Activated CD8-positive, alpha-beta T cell treated with anti-CD3 and anti-CD28 coated beads, Interleukin-2, amount 10 ng/mL, durations not matched to agents 7 days and 5 days (primary cell): ENCODE data around the gene TMTC2. TPM values are rescaled to one million over a fixed set of nuclear protein-coding genes. Genes with fewer than 3 reads are reported as not detected.

Source experiments
- ATAC-seq: fragments of 150-1000 bp; cut with Tn5 transposase; one replicate; pipeline ENCODE4 v1.10.0; 2021; ENCODE audit warnings: moderate library complexity
- CTCF ChIA-PET: fragments of 350-600 bp; sonication (Branson Sonifier 250); formaldehyde crosslinking; loops from one replicate; lab custom pipeline; 2021; ENCODE audit warnings: antibody characterized with exemption; lab: Charles Lee
- POLR2A ChIA-PET: fragments of 350-600 bp; sonication (Branson Sonifier 250); formaldehyde crosslinking; loops from one replicate; lab custom pipeline; 2021; ENCODE audit warnings: antibody characterized with exemption; lab: Charles Lee
- DNase-seq: peaks from one replicate; pipeline ENCODE4 v3.0.0-alpha.2; 2020
- H3K27ac Mint-ChIP-seq: one replicate; pipeline ENCODE4 v1.8.0; 2021; ENCODE audit warnings: mild to moderate bottlenecking, mixed read lengths
- H3K27me3 Mint-ChIP-seq: one replicate; pipeline ENCODE4 v1.8.0; 2021; ENCODE audit warnings: low read depth, mixed read lengths
- H3K36me3 Mint-ChIP-seq: one replicate; pipeline ENCODE4 v1.8.0; 2021; ENCODE audit warnings: low read depth, mixed read lengths
- H3K4me1 Mint-ChIP-seq: one replicate; pipeline ENCODE4 v1.8.0; 2021; ENCODE audit warnings: low read depth, mixed read lengths
- H3K4me3 Mint-ChIP-seq: one replicate; pipeline ENCODE4 v1.8.0; 2021; ENCODE audit warnings: mild to moderate bottlenecking, mixed read lengths
- H3K9me3 Mint-ChIP-seq: one replicate; pipeline ENCODE4 v1.8.0; 2022; ENCODE audit warnings: mixed read lengths; ENCODE audit not compliant: insufficient read depth
- total RNA-seq, 2 experiments: library from RNA; stranded (reverse); gene quantifications; one replicate each; pipeline ENCODE4 v1.2.3, GENCODE V29; 2021

The TMTC2 gene
- total RNA-seq, 2 experiments from 2014 or later = 1.3 to 1.9 TPM

DNA sequence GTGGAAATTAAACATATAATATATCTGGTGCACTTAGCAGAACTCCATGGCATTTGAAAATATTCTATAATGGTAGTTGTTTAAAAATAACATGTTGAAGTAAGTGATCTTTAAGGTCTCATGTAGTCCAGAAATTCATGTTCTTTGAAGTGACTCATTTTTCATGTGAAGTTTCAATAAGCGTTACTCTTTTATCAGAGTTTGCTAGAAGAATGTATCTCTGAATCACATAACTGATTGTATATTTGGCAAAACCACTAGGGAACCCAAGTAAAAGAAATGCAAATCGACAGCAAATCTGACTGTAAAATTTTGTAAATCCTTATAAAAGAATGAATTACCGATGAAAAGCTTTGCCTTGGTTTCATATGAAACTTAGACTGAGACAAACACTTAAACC lies 463.3 kb downstream of the TMTC2 start:
- H3K4me1 Mint-ChIP-seq = no peaks in the 10 kb centered on the region
- POLR2A ChIA-PET = no interaction called here
- H3K9me3 Mint-ChIP-seq = no peaks in the 10 kb centered on the region
- H3K27me3 Mint-ChIP-seq = no peaks in the 10 kb centered on the region
- DNase-seq (no peak), ATAC-seq (no peak)
- H3K27ac Mint-ChIP-seq = no peak overlapping the region
- CTCF ChIA-PET = no interaction called here
- H3K36me3 Mint-ChIP-seq = no peaks in the 10 kb centered on the region
- no peak overlapping the region for H3K4me3 Mint-ChIP-seq

DNA sequence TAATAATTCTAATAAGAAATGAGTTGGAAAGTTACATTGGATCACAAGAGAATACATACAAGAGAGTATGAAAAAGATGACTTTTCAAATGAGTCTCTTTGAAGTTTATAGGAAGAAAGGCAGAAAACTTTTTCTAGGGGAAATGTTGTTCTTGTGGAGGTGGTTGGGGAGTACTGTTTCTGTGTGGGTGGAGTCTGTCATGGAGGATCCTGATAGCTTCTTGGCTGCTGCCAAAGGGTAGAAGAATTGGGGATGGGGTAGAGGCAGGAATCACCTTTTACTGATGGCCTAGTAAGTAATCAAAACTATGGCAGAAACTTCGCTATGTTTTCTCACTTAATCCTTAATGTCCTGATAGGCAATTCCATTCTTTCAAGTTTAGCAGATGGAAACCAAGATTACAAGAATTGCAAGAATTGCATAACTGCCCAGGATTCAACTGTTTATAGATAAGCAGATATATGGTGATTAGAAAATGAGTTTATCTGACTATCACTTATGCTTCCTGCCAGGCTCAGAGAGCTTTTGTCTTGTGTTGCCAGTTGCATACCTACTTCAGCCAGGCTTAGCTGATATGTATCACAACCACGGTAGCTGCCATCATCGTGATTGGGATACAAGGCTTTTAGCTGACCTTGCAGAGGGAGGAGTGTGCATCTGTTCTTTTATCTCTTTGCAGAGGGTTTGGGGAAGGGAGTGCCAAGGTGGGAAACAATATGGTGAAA lies 463.9 kb downstream of the TMTC2 start:
- ATAC-seq = no peak
- POLR2A ChIA-PET = no interaction called here
- H3K4me3 Mint-ChIP-seq = no peak overlapping the region

DNA sequence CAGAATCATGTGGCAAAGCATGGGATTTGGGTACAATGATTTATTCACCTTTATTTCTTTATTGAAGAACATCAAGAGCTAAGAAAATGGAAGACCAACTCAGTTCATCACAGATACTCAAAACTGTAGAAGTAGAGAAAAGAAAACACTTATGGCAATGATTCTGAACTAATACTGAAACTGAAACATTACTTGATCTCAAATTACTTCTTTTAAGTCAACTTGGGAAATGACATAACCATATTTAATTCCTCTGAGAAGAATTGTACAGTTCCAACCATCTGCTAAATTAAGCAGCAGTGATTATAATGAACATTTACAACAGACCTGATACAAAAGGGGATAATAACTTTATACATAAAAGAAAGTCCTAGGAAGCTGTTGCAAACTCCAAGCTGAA lies 466.5 kb downstream of the TMTC2 start:
- ChIA-PET POLR2A (no interaction called here), CTCF (no interaction called here)
- no peak for DNase-seq
- Mint-ChIP-seq H3K9me3 (no peaks in the 10 kb centered on the region), H3K4me1 (no peaks in the 10 kb centered on the region), H3K4me3 (no peak overlapping the region), H3K27ac (no peak overlapping the region), H3K27me3 (no peaks in the 10 kb centered on the region), H3K36me3 (no peaks in the 10 kb centered on the region)
- no peak for ATAC-seq

More for the DNA sequence above, 463.9 kb downstream of the TMTC2 start:
- Mint-ChIP-seq H3K4me1 (no peaks in the 10 kb centered on the region), H3K9me3 (no peaks in the 10 kb centered on the region), H3K27ac (no peak overlapping the region), H3K36me3 (no peaks in the 10 kb centered on the region), H3K27me3 (no peaks in the 10 kb centered on the region)
- no peak for DNase-seq
- CTCF ChIA-PET = no interaction called here

- Mint-ChIP-seq H3K27ac (no peak overlapping the region), H3K36me3 (no peaks in the 10 kb centered on the region), H3K4me1 (no peaks in the 10 kb centered on the region), H3K4me3 (no peak overlapping the region), H3K9me3 (no peaks in the 10 kb centered on the region), H3K27me3 (no peaks in the 10 kb centered on the region)
- ChIA-PET POLR2A (no interaction called here), CTCF (no interaction called here)
- no peak for DNase-seq
- ATAC-seq = no peak
Measured at GRCh38 chr12:83156815-83157214, 470.1 kb downstream of the TMTC2 start.

- Mint-ChIP-seq H3K27ac (no peak overlapping the region), H3K27me3 (no peaks in the 10 kb centered on the region), H3K9me3 (no peaks in the 10 kb centered on the region), H3K4me3 (no peak overlapping the region), H3K36me3 (no peaks in the 10 kb centered on the region), H3K4me1 (no peaks in the 10 kb centered on the region)
- ChIA-PET CTCF (interaction anchor here (0.8 kb wide), 1 partner anchor 233 kb away, joined by 3 read pairs; no protein-coding TSS in a partner anchor), POLR2A (no interaction called here)
- DNase-seq (no peak), ATAC-seq (no peak)
Measured at GRCh38 chr12:83157604-83158003, 470.9 kb downstream of the TMTC2 start.

GRCh38 chr12:83158613-83159207 lies 472.0 kb downstream of the TMTC2 start:
- no peaks in the 10 kb centered on the region for H3K27me3 Mint-ChIP-seq
- POLR2A ChIA-PET = no interaction called here

DNA sequence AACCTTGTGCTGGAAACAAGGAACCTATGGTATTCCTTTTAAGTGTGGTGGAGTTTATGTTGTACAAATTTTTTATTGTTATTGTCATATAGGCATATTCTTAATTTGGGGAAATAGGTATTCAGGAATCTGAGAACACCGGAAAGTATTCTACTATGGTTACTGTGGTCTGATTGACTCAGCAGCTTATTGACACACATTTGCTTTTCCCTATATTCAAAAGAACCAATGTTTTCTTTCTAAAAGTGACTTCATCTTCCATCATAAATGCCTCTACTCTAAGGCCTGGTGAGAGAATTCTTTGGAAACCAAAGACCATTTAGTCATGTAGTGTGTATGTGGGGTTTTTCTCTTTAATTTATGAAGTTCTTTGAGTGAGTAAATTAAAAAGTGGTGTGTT lies 474.8 kb downstream of the TMTC2 start:
- ChIA-PET POLR2A (no interaction called here), CTCF (no interaction called here)
- H3K4me1 Mint-ChIP-seq = no peaks in the 10 kb centered on the region
- no peaks in the 10 kb centered on the region for H3K9me3 Mint-ChIP-seq
- no peaks in the 10 kb centered on the region for H3K27me3 Mint-ChIP-seq
- H3K4me3 Mint-ChIP-seq = no peak overlapping the region
- ATAC-seq (no peak), DNase-seq (no peak)
- H3K27ac Mint-ChIP-seq = no peak overlapping the region
- H3K36me3 Mint-ChIP-seq = no peaks in the 10 kb centered on the region

More at GRCh38 chr12:83158613-83159207, 472.0 kb downstream of the TMTC2 start:
- Mint-ChIP-seq H3K4me3 (no peak overlapping the region), H3K9me3 (no peaks in the 10 kb centered on the region), H3K36me3 (no peaks in the 10 kb centered on the region), H3K27ac (no peak overlapping the region), H3K4me1 (no peaks in the 10 kb centered on the region)
- CTCF ChIA-PET = no interaction called here
- DNase-seq (no peak), ATAC-seq (no peak)

GRCh38 chr12:83168751-83169150 lies 482.0 kb downstream of the TMTC2 start:
- H3K4me3 Mint-ChIP-seq = no peak overlapping the region
- H3K4me1 Mint-ChIP-seq = no peaks in the 10 kb centered on the region
- CTCF ChIA-PET = no interaction called here
- no peaks in the 10 kb centered on the region for H3K9me3 Mint-ChIP-seq
- H3K36me3 Mint-ChIP-seq = no peaks in the 10 kb centered on the region
- POLR2A ChIA-PET = no interaction called here
- H3K27ac Mint-ChIP-seq = no peak overlapping the region
- no peak for DNase-seq
- H3K27me3 Mint-ChIP-seq = no peaks in the 10 kb centered on the region
- no peak for ATAC-seq

GRCh38 chr12:83172441-83172840 lies 485.7 kb downstream of the TMTC2 start:
- DNase-seq (no peak), ATAC-seq (no peak)
- peaks cover 3% of the 10 kb centered on the region for H3K9me3 Mint-ChIP-seq
- no peak overlapping the region for H3K27ac Mint-ChIP-seq
- H3K4me3 Mint-ChIP-seq = no peak overlapping the region
- no peaks in the 10 kb centered on the region for H3K4me1 Mint-ChIP-seq
- no peaks in the 10 kb centered on the region for H3K27me3 Mint-ChIP-seq
- ChIA-PET POLR2A (no interaction called here), CTCF (no interaction called here)
- H3K36me3 Mint-ChIP-seq = no peaks in the 10 kb centered on the region

- Mint-ChIP-seq H3K36me3 (no peaks in the 10 kb centered on the region), H3K27ac (no peak overlapping the region), H3K4me3 (no peak overlapping the region), H3K9me3 (peaks cover 3% of the 10 kb centered on the region), H3K27me3 (no peaks in the 10 kb centered on the region), H3K4me1 (no peaks in the 10 kb centered on the region)
- ChIA-PET POLR2A (no interaction called here), CTCF (no interaction called here)
- DNase-seq = no peak
- ATAC-seq = no peak
Measured at GRCh38 chr12:83172866-83173649, 486.4 kb downstream of the TMTC2 start.

DNA sequence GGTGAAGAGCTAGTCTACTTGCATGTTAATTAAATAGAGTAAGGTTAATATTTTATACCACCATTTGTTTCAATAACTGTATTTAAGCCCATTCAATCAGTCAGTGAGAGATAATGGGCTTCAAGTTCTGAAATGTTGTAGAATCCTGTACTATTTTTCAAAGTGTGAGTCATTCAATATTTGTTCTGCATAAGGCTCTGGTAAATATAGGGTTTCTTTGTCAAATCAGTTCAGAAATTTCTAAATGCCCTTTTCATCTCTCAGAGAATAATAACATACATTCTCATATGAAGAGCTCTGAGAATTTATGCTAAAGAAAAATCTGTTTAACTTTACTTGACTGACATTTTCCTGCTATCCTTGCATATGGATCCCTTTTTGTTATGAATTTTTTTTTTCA lies 493.3 kb downstream of the TMTC2 start:
- Mint-ChIP-seq H3K27ac (no peak overlapping the region), H3K9me3 (peaks cover 3% of the 10 kb centered on the region), H3K4me1 (no peaks in the 10 kb centered on the region), H3K27me3 (no peaks in the 10 kb centered on the region), H3K4me3 (no peak overlapping the region), H3K36me3 (no peaks in the 10 kb centered on the region)
- CTCF ChIA-PET = no interaction called here
- POLR2A ChIA-PET = no interaction called here
- no peak for DNase-seq
- ATAC-seq = no peak

DNA sequence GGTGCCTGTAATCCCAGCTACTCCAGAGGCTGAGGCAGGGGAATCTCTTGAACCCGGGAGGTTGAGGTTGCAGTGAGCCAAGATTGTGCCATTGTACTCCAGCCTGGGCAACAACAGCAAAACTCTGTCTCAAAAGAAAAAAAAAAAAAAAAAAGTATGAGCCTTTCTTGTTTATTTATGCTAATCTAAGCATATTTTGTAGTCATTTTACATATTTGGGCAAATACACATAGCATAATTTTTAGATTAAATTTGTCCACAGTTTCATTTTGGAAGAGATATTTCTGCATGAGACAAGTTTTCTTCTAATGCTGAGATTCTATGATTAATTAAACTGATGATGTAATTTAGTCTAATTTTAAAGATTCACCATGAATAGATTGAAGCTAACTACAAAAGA lies 494.4 kb downstream of the TMTC2 start:
- H3K36me3 Mint-ChIP-seq = no peaks in the 10 kb centered on the region
- ChIA-PET POLR2A (no interaction called here), CTCF (no interaction called here)
- no peaks in the 10 kb centered on the region for H3K27me3 Mint-ChIP-seq
- DNase-seq = no peak
- no peak for ATAC-seq
- no peak overlapping the region for H3K4me3 Mint-ChIP-seq
- no peaks in the 10 kb centered on the region for H3K4me1 Mint-ChIP-seq
- H3K27ac Mint-ChIP-seq = no peak overlapping the region
- no peaks in the 10 kb centered on the region for H3K9me3 Mint-ChIP-seq
